NCI-H510A treated with DMSO at 0.1 percent for 48 hours (cell line): Measurements from ENCODE around the gene LRRTM4.
"Not testable (repeated sequence)": the region's sequence is repeated elsewhere in the genome, so short reads cannot be mapped to it uniquely, and the experiment has no call there.

Source experiments
- DNase-seq: peaks from one replicate; lab custom pipeline; 2025; lab: John Stamatoyannopoulos, UW

The LRRTM4 gene

GRCh38 chr2:76745605-76746004 lies 776.6 kb downstream of the LRRTM4 start:
- DNase-seq = no peak

DNA sequence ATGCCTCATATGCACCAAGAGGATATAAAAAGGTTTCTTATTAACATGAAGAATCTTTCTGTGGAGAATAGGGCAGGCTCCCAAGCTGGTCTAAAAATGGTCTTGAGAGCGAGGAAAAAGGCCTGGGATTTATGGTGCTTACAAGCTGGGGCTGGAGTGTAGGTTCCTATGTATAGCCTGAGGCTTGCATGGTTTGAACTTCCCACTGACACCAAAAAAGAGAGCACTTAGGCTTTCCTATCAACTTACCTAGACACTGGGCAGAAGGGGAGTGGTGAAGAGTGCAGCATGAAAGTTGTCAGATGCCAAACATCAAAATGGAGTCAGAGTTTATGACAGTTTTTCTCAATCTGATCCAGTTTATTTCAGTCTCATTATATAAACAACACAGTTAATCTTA lies 784.6 kb downstream of the LRRTM4 start:
- no peak for DNase-seq

GRCh38 chr2:76733736-76734135 lies 788.4 kb downstream of the LRRTM4 start:
- DNase-seq = no peak

GRCh38 chr2:76731157-76731556 lies 791.0 kb downstream of the LRRTM4 start:
- no peak for DNase-seq

DNA sequence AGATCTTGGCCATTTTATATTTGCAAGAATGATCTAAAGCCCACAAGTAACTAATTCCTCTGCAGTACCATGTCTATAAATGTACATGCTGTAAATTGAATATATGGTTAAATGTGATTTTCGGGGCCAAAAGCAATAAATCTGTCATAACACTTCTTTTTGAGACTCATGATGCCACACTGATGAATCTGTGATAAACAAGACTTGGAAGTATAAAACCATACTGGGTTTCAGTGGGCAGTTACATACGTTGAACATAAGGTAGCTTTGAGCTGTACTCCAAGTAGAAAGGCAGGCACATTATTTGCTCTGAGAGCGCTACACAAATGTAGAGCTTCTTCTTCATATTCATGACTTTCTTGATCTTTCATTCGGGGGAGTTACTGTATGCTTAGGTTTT lies 792.2 kb downstream of the LRRTM4 start:
- no peak for DNase-seq

DNA sequence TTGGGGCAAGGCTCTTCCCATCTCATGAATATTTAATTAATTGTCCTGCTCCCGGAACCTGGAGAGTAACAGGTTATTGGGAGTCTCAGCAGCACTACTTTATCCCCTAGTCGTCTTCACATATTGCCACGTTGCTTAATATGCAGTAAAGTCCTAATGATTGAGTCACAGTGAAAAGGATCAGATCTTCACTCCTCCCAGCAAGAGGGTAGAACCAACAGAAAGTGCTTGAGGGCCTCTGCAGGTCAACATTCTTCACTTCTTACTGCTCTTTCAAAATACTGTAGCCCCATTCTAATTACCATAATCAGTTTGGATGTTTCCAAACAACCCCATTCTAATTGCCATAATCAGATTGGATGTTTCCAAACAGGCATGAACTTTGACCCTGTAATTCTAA lies 801.0 kb downstream of the LRRTM4 start:
- DNase-seq = no peak

DNA sequence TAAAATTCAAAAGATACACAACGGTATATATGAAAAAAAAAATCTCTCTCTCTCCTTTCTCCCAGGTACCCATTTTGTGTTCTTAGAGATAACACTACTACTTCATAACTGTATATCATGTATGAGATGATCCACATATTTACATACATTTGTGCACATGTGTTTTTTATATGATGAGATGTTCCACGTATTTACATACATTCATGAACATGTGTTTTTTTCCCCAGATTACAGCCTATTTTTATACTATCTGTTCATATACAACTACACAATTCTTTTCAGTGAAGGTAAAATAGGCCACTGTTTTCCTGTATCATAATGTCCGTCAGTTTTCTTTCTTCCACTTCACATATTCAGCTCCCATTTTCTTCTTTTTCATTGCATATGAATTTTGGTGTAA lies 808.9 kb downstream of the LRRTM4 start:
- no peak for DNase-seq

DNA sequence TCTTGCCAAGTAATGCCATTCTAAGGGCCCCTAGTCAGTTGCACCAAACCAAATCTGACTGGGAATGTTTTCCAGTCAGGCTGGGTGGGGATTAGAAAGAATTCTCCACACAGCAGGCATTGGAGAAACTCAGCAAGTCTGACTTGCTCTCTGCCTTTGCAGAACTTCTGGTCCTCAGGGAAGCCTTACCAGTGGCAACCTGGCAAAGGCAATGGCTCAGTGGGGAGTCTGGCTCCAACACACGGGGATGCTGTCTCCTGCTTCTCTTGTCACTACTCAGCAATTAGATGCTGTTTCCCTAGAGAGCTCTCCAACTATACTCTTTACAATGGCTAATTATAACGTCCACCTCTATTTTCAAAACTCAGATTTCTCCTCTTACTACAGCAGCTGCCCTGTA lies 810.7 kb downstream of the LRRTM4 start:
- peak; percentile 0 for DNase-seq

- DNase-seq = no peak
Measured at GRCh38 chr2:76700894-76701293, 821.3 kb downstream of the LRRTM4 start.

DNA sequence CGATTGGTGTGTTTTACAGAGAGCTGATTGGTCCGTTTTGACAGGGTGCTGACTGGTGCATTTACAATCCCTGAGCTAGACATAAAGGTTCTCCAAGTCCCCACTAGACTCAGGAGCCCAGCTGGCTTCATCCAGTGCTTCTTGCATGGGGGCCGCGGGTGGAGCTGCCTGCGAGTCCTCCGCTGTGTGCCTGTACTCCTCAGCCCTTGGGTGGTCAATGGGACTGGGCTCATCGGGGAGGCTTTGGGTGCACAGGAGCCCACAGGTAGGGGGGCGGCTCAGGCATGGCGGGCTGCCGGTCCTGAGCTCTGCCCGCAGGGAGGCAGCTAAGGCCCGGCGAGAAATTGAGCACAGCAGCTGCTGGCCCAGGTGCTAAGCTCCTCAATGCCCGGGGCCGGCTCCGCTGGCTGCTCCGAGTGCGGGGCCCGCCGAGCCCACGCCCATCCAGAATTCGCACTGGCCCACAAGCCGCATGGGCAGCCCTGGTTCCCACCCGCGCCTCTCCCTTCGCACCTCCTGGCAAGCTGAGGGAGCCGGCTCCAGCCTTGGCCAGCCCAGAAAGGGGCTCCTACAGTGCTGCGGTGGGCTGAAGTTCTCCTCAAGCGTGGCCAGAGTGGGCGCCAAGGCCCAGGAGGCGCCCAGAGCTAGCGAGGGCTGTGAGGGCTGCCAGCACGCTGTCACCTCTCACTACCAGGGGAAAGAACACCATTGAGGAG lies 824.0 kb downstream of the LRRTM4 start:
- DNase-seq = not testable (repeated sequence)
